ENCODE data around the gene VTN.

- TF ChIP-seq, protein P1, sequence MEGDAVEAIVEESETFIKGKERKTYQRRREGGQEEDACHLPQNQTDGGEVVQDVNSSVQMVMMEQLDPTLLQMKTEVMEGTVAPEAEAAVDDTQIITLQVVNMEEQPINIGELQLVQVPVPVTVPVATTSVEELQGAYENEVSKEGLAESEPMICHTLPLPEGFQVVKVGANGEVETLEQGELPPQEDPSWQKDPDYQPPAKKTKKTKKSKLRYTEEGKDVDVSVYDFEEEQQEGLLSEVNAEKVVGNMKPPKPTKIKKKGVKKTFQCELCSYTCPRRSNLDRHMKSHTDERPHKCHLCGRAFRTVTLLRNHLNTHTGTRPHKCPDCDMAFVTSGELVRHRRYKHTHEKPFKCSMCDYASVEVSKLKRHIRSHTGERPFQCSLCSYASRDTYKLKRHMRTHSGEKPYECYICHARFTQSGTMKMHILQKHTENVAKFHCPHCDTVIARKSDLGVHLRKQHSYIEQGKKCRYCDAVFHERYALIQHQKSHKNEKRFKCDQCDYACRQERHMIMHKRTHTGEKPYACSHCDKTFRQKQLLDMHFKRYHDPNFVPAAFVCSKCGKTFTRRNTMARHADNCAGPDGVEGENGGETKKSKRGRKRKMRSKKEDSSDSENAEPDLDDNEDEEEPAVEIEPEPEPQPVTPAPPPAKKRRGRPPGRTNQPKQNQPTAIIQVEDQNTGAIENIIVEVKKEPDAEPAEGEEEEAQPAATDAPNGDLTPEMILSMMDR (IDR thresholded peaks at IDR 0.05) = peak in 4 of 6 experiments; percentile 40 to 76 (median 46)
- TF ChIP-seq POLR2A (IDR thresholded peaks at IDR 0.05) = no peak
These were observed 46.7 kb upstream of the VTN start for GRCh38 chr17:28416703-28417311.

Measured in thyroid gland (tissue), 4 donors.